ENCODE results near the gene RPS16.

RPS16 gene

DNA sequence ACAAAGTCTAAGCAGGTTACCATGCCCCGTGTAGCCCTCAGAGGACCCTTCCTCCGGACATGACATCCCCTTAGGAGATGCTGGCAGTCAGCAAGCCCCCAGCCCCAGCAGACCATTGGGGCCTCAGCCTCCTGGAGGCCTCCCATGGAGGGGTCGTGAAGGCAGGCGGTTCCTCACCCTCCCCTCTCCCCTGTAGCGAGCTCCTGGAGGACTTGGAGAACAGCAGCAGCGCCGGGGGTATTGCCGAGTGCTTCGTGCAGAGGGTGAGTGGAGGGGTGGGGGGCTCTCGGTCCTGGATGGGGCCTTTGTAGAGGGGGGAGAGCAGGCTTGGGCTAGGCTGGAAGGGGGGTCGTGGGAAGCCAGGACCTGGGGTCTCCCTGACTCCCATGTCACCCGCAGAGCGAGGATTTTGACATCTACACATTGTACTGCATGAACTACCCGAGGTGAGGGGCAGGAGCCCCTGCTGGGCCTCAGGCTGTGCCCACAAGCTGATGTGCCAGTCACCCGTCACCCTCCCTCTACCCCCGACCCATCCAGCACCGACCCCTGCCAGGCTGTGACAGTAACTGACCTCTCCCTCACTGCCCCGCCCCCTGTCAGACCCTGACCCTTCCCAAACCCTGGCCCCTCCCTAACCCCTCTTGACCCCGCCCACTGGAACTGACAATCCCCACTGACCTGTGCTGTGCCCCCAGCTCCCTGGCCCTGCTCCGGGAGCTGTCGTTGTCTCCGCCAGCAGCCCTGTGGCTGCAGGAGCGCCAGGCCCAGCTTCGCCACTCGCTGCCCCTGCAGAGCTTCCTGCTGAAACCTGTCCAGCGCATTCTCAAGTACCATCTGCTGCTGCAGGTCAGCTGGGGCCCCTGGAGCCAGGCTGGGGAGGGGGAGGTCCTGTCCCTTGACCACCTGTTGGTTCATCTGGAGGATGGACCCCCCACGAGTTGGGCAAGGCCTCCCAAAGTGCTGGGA is 19.3 kb downstream of the RPS16 start:
- H3K79me2 ChIP-seq (ENCODE audit: insufficient read depth, low read depth), result no peaks in the 10 kb centered on the region

DNA sequence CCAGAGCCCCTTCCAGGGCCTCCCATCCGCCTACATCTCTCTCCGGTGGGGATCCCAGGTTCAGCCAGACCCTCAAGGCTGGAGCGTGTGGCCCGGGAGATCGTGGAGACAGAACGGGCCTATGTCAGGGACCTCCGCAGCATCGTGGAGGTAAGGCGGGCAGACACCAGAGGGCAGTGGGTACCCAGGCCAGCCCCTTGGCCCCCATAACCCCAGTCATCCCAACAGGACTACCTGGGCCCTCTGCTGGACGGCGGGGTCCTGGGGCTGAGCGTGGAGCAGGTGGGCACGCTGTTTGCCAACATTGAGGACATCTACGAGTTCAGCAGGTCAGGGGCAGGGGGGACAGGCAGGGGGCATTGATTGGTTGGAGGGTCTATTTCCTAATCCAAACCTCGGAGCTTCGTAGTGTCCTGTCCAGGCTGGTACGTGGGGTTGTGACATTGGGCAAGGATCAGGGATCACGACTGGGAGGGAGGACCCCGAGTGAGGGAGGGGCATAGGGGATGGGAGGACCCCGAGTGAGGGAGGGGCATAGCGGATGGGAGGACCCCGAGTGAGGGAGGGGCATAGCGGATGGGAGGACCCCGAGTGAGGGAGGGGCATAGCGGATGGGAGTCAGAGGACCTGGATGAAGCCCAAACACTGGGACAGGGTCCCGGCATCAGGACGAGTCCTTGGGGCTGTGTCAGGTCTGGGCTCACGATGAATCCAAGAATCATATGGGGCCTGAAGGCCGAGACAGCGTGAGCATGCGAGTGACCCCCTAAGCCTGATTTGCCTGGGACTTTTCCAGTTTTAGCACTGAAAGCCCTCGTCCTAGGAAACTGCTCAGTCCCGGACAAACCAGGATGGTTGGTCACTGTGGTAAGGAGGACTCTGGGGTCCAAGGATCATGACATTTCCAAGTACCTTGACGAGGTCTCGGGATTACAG is 20.4 kb downstream of the RPS16 start:
- no peaks in the 10 kb centered on the region for H4K20me1 ChIP-seq (ENCODE audit: insufficient read depth)
- H3K27ac ChIP-seq, result no peak overlapping the region
- H3K27me3 ChIP-seq (ENCODE audit: insufficient read depth, low read depth), result no peaks in the 10 kb centered on the region
- no peaks in the 10 kb centered on the region for H3K36me3 ChIP-seq (ENCODE audit: insufficient read depth)
- H3K4me1 ChIP-seq (ENCODE audit: low read depth, poor library complexity, severe bottlenecking), result peaks cover 14% of the 10 kb centered on the region
- H2AFZ ChIP-seq (ENCODE audit: low read depth), result no peak overlapping the region
- H3K4me3 ChIP-seq (IDR thresholded peaks at IDR 0.05; ENCODE audit: insufficient read depth, low read depth, low read length), result no peak overlapping the region
- TF ChIP-seq, protein P1, sequence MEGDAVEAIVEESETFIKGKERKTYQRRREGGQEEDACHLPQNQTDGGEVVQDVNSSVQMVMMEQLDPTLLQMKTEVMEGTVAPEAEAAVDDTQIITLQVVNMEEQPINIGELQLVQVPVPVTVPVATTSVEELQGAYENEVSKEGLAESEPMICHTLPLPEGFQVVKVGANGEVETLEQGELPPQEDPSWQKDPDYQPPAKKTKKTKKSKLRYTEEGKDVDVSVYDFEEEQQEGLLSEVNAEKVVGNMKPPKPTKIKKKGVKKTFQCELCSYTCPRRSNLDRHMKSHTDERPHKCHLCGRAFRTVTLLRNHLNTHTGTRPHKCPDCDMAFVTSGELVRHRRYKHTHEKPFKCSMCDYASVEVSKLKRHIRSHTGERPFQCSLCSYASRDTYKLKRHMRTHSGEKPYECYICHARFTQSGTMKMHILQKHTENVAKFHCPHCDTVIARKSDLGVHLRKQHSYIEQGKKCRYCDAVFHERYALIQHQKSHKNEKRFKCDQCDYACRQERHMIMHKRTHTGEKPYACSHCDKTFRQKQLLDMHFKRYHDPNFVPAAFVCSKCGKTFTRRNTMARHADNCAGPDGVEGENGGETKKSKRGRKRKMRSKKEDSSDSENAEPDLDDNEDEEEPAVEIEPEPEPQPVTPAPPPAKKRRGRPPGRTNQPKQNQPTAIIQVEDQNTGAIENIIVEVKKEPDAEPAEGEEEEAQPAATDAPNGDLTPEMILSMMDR (conservative IDR thresholded peaks at IDR 0.05; ENCODE audit: low read depth, low read length), result no peak
- no peaks in the 10 kb centered on the region for H3K79me2 ChIP-seq (ENCODE audit: insufficient read depth, low read depth)
- H3K9ac ChIP-seq, result no peak overlapping the region
- no peak overlapping the region for H3K4me2 ChIP-seq

More for the DNA sequence above, 19.3 kb downstream of the RPS16 start:
- Histone ChIP-seq H3K4me2 (no peak overlapping the region), H3K4me1 (ENCODE audit: low read depth, poor library complexity, severe bottlenecking) (peaks cover 3% of the 10 kb centered on the region), H3K27ac (no peak overlapping the region), H3K4me3 (IDR thresholded peaks at IDR 0.05; ENCODE audit: insufficient read depth, low read depth, low read length) (no peak overlapping the region), H4K20me1 (ENCODE audit: insufficient read depth) (no peaks in the 10 kb centered on the region), H2AFZ (ENCODE audit: low read depth) (no peak overlapping the region), H3K9ac (no peak overlapping the region), H3K27me3 (ENCODE audit: insufficient read depth, low read depth) (no peaks in the 10 kb centered on the region), H3K36me3 (ENCODE audit: insufficient read depth) (no peaks in the 10 kb centered on the region)
- TF ChIP-seq, protein P1 (conservative IDR thresholded peaks at IDR 0.05; ENCODE audit: low read depth, low read length), result no peak

DNA sequence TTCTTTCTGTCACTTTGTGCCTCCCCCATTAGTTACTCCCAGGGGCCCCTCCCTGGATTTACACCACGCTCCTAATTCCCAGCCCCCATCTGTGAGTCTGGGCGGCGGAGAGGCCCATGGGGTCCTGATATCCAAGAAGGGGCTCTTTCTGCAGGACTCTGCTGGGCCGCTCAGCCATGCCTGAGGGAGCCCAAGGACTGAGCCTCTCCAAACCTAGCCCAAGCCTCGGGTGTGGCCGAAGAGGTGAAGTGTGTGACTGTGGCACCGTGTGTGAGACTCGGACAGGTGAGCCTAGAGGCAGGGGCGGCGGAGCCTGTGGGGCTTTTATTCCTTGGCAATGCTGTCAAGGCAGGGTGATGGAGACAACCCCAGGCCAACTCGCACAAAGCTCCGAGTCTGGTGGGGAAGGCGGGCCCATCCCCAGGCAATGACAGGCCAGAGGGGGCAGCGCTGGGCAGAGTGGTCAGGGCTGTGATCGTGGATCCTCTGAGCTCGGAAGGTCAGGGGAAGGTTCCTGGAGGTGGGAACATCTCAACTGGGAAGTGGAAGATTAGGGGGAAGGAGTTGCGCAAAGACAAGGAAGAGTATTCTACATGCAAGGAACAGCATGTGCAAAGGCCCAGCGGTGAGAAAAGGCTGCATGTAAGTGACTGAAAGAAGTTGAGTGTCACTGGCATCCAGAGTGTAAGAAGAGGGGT is 21.7 kb downstream of the RPS16 start:
- Histone ChIP-seq H3K4me1 (ENCODE audit: low read depth, poor library complexity, severe bottlenecking) (peaks cover 20% of the 10 kb centered on the region), H3K79me2 (ENCODE audit: insufficient read depth, low read depth) (0 out of 2 replicates have a peak, but pooled peaks cover 3% of the 10 kb centered on the region), H3K9ac (no peak overlapping the region), H3K27me3 (ENCODE audit: insufficient read depth, low read depth) (no peaks in the 10 kb centered on the region), H4K20me1 (ENCODE audit: insufficient read depth) (no peaks in the 10 kb centered on the region), H3K27ac (no peak overlapping the region), H2AFZ (ENCODE audit: low read depth) (no peak overlapping the region), H3K4me2 (no peak overlapping the region), H3K4me3 (IDR thresholded peaks at IDR 0.05; ENCODE audit: insufficient read depth, low read depth, low read length) (no peak overlapping the region), H3K36me3 (ENCODE audit: insufficient read depth) (no peaks in the 10 kb centered on the region)
- TF ChIP-seq, protein P1 (conservative IDR thresholded peaks at IDR 0.05; ENCODE audit: low read depth, low read length), result no peak
